HL-60 (cell line): ENCODE results near the gene CGRRF1.
A peak's percentile ranks its signal among the peaks of the same experiment; 100 is the strongest.

Experiments used
- DNase-seq, 2 experiments: peaks; one replicate each; pipeline ENCODE4 v3.0.0-alpha.2; 2010 to 2020; ENCODE audit warnings: low read depth in 1 of 2, low spot score in 1 of 2
- H3K27ac ChIP-seq: fragments of 250-450 bp; sonication (Bioruptor Pico); replicated peaks from 2 replicates; pipeline ENCODE4 v1.5.1; 2020; ENCODE audit warnings: mild to moderate bottlenecking, moderate library complexity
- H3K27me3 ChIP-seq: fragments of 250-450 bp; sonication (Bioruptor Pico); 2 replicates; pipeline ENCODE4 v1.5.1; 2021; ENCODE audit warnings: mild to moderate bottlenecking, moderate library complexity; ENCODE audit not compliant: insufficient read depth, poor library complexity, severe bottlenecking
- H3K4me3 ChIP-seq: replicated peaks from 2 replicates; pipeline ENCODE4 v1.5.1; 2011; ENCODE audit warnings: mild to moderate bottlenecking, control low read depth, low read length; ENCODE audit not compliant: insufficient read depth
- CTCF ChIP-seq: IDR thresholded peaks from one replicate; pipeline ENCODE4 v1.5.1; 2011; ENCODE audit warnings: low read length, control low read depth, inconsistent platforms; ENCODE audit not compliant: insufficient read depth
- GABPA ChIP-seq: IDR thresholded peaks from 2 replicates; pipeline ENCODE4 v1.6.1; 2012; ENCODE audit warnings: low read depth
- POLR2AphosphoS5 ChIP-seq: IDR thresholded peaks from 2 replicates; pipeline ENCODE4 v1.6.1; 2012; ENCODE audit warnings: low read depth
- REST ChIP-seq: IDR thresholded peaks from 2 replicates; pipeline ENCODE4 v1.6.1; 2012; ENCODE audit warnings: low read depth; ENCODE audit not compliant: insufficient replicate concordance
- SPI1 ChIP-seq: IDR thresholded peaks from 2 replicates; pipeline ENCODE4 v1.6.1; 2012; ENCODE audit warnings: low read depth, mild to moderate bottlenecking, borderline replicate concordance

Gene CGRRF1

GRCh38 chr14:54562334-54562733 lies 52.6 kb downstream of the CGRRF1 start:
- Histone ChIP-seq H3K4me3 (no peak overlapping the region), H3K27me3 (peaks cover 27% of the 10 kb centered on the region), H3K27ac (no peak overlapping the region)
- DNase-seq: no peak
- TF ChIP-seq CTCF (no peak), REST (no peak), SPI1 (no peak), GABPA (no peak), POLR2AphosphoS5 (no peak)

- no peak for DNase-seq
- Histone ChIP-seq H3K4me3 (no peak overlapping the region), H3K27ac (no peak overlapping the region), H3K27me3 (peaks cover 40% of the 10 kb centered on the region)
- peak; percentile 47 for TF ChIP-seq CTCF
- TF ChIP-seq REST: no peak
These were observed 54.6 kb downstream of the CGRRF1 start for GRCh38 chr14:54564071-54564867.

GRCh38 chr14:54564868-54565784 lies 55.4 kb downstream of the CGRRF1 start:
- Histone ChIP-seq H3K27me3 (peaks cover 44% of the 10 kb centered on the region), H3K27ac (no peak overlapping the region), H3K4me3 (peak overlapping the region; percentile 42)
- TF ChIP-seq REST: no peak
- no peak for TF ChIP-seq GABPA
- TF ChIP-seq SPI1: no peak
- TF ChIP-seq CTCF: no peak
- TF ChIP-seq POLR2AphosphoS5: no peak
- DNase-seq: peak in 1 of 2 experiments; percentile 14
